ENCODE measurements around the gene HOXB6.

HOXB6 gene

DNA sequence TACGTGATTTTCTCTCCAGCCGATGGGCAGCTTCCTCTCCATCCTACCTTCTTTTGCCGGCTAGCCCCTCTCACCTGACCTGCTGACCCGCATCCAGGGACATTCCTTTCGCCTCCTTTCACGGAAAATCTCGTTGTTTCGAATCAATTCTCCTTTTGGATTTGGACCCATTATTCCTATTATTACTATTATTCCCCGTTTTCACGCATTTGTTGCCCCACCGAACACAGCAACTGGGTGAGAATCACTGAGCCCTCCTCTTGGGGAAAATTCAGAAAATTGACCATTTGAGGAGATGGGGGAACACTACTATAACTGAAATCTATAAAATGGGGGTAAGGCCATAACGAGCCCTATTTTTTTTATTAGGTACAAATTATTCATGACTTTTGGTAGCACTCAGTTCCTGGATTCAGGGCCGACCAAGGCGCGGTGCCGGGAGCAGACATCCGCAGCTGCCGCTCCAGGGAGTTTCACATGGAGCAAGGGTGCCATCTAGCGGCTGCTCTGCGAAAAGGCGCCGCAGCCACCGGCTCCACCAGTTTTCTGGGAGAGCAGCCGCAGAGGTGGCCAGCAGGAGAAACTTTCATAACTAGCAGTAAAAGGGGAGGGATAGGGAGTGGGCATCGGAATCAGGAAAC lies 13.6 kb upstream of the HOXB6 start:
- H2AFZ ChIP-seq (ENCODE audit: low read depth, low read length): no peak overlapping the region
- no peak overlapping the region for H3K27ac ChIP-seq (ENCODE audit: low read length)
- no peak overlapping the region for H3K4me3 ChIP-seq (ENCODE audit: low read depth in 1 of 2, low read length in 2 of 2)
- DNase-seq: peak; percentile 76
- ATAC-seq (ENCODE audit: insufficient read depth, low read depth): peak; percentile 87
- H3K27me3 ChIP-seq (ENCODE audit: insufficient read depth, low read length, poor library complexity): peaks cover 42% of the 10 kb centered on the region
- no peaks in the 10 kb centered on the region for H3K36me3 ChIP-seq (ENCODE audit: insufficient read depth, low read length)
- no peaks in the 10 kb centered on the region for H3K9me3 ChIP-seq (ENCODE audit: insufficient read depth, low read length, severe bottlenecking)
- H3K4me2 ChIP-seq (ENCODE audit: insufficient read depth, low read length): no peak overlapping the region
- TF ChIP-seq, protein P1, sequence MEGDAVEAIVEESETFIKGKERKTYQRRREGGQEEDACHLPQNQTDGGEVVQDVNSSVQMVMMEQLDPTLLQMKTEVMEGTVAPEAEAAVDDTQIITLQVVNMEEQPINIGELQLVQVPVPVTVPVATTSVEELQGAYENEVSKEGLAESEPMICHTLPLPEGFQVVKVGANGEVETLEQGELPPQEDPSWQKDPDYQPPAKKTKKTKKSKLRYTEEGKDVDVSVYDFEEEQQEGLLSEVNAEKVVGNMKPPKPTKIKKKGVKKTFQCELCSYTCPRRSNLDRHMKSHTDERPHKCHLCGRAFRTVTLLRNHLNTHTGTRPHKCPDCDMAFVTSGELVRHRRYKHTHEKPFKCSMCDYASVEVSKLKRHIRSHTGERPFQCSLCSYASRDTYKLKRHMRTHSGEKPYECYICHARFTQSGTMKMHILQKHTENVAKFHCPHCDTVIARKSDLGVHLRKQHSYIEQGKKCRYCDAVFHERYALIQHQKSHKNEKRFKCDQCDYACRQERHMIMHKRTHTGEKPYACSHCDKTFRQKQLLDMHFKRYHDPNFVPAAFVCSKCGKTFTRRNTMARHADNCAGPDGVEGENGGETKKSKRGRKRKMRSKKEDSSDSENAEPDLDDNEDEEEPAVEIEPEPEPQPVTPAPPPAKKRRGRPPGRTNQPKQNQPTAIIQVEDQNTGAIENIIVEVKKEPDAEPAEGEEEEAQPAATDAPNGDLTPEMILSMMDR (IDR thresholded peaks at IDR 0.05; ENCODE audit: borderline replicate concordance, extremely low read depth, low read length, poor library complexity, severe bottlenecking): peak; percentile 94
- no peak for TF ChIP-seq EZH2 (IDR thresholded peaks at IDR 0.05; ENCODE audit: borderline replicate concordance, low read depth, low read length, severe bottlenecking)
- no peaks in the 10 kb centered on the region for H3K79me2 ChIP-seq (ENCODE audit: insufficient read depth, low read length)
- H4K20me1 ChIP-seq (ENCODE audit: insufficient read depth, low read length): peaks cover 6% of the 10 kb centered on the region
- no peaks in the 10 kb centered on the region for H3K4me1 ChIP-seq (ENCODE audit: insufficient read depth, low read length)
- no peak overlapping the region for H3K9ac ChIP-seq (ENCODE audit: low read depth, low read length)

DNA sequence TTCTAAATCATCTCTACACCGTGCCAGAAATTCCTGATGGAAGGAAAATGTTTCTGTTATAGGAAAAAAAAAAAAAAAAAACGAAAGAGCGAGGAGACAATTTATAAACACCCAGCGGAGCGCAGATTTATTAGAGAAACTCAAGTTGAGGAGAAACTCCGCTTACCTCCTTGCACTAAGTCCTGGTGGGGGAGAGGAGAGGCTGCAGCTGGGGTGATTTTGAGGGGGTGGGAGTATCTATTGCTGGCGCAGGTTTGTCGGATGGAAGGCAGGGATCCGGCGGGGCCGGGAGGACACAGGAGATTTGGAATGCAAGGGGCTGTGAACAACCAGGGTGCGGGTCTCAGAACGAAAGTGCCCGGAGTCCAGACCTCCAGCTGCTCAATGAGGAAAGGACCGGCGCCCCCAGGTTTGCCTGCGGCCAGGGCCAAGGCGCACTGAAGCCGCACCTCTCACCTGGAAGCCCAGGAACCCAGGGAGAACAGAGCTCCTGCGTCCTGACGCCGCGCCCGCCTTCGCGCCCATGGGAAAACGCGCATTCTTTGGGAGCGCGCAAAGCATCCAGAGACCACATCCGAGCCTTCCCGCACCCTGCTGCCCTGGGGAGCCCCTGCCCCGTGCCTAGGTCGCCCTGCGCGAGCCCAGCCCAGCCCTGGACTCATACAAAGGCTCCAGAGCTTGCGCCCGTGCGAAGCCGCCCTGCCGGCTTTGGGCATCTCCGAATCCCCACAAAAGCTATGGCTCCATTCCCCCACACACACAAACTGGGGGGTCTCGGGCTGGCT lies 12.9 kb upstream of the HOXB6 start:
- no peaks in the 10 kb centered on the region for H3K9me3 ChIP-seq (ENCODE audit: insufficient read depth, low read length, severe bottlenecking)
- no peak overlapping the region for H3K9ac ChIP-seq (ENCODE audit: low read depth, low read length)
- no peak overlapping the region for H3K27ac ChIP-seq (ENCODE audit: low read length)
- H3K4me3 ChIP-seq (ENCODE audit: low read depth in 1 of 2, low read length in 2 of 2): no peak overlapping the region
- TF ChIP-seq, protein P1 (IDR thresholded peaks at IDR 0.05; ENCODE audit: borderline replicate concordance, extremely low read depth, low read length, poor library complexity, severe bottlenecking): no peak
- no peak for TF ChIP-seq EZH2 (IDR thresholded peaks at IDR 0.05; ENCODE audit: borderline replicate concordance, low read depth, low read length, severe bottlenecking)
- H3K4me2 ChIP-seq (ENCODE audit: insufficient read depth, low read length): no peak overlapping the region
- H3K79me2 ChIP-seq (ENCODE audit: insufficient read depth, low read length): no peaks in the 10 kb centered on the region
- no peaks in the 10 kb centered on the region for H3K4me1 ChIP-seq (ENCODE audit: insufficient read depth, low read length)
- H4K20me1 ChIP-seq (ENCODE audit: insufficient read depth, low read length): peaks cover 6% of the 10 kb centered on the region; the same call in 1 of the 2 replicates
- H2AFZ ChIP-seq (ENCODE audit: low read depth, low read length): no peak overlapping the region
- DNase-seq (no peak), ATAC-seq (ENCODE audit: insufficient read depth, low read depth) (no peak)
- peaks cover 39% of the 10 kb centered on the region for H3K27me3 ChIP-seq (ENCODE audit: insufficient read depth, low read length, poor library complexity)
- H3K36me3 ChIP-seq (ENCODE audit: insufficient read depth, low read length): no peaks in the 10 kb centered on the region

DNA sequence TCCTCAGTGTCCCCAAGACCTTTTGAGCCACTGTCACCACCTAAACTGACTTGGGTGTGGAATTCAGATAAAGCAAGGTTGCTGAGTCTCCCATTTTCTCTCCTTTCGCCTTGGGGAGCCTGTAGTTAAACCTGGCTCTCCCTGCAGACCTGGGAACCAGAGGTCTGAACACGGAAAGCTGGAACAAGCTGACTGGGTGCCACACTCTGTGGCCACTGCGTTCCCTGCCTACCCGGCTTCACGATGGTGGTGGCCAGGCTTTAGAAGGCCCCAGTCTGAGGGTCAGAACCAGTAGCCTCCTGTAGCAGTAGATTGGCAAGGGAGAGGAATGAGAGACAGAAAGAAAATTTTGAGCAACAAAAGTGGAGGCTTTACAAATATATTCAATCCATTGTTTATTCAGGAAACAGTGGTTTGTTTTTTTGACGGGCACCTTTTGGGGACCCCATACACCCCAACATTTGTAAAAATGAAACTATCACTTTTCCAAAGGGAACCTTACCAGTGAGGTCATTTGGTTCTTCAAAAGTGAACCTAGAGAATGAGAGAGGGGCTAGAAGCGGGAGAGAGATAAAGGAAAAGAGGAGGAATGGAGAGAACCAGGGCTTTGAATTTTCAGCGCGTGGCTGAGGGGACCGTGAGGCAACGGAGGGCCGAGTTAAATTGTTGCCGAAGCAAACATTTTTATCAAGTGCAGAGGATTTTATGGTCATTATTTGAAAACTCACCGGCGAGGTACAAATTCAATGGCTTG lies 12.1 kb upstream of the HOXB6 start:
- no peak overlapping the region for H3K9ac ChIP-seq (ENCODE audit: low read depth, low read length)
- H3K4me1 ChIP-seq (ENCODE audit: insufficient read depth, low read length): no peaks in the 10 kb centered on the region
- H3K4me3 ChIP-seq (ENCODE audit: low read depth in 1 of 2, low read length in 2 of 2): no peak overlapping the region
- H3K36me3 ChIP-seq (ENCODE audit: insufficient read depth, low read length): no peaks in the 10 kb centered on the region
- H2AFZ ChIP-seq (ENCODE audit: low read depth, low read length): no peak overlapping the region
- H3K79me2 ChIP-seq (ENCODE audit: insufficient read depth, low read length): no peaks in the 10 kb centered on the region
- ATAC-seq (ENCODE audit: insufficient read depth, low read depth) (no peak), DNase-seq (no peak)
- H3K9me3 ChIP-seq (ENCODE audit: insufficient read depth, low read length, severe bottlenecking): no peaks in the 10 kb centered on the region
- no peak for TF ChIP-seq EZH2 (IDR thresholded peaks at IDR 0.05; ENCODE audit: borderline replicate concordance, low read depth, low read length, severe bottlenecking)
- TF ChIP-seq, protein P1 (IDR thresholded peaks at IDR 0.05; ENCODE audit: borderline replicate concordance, extremely low read depth, low read length, poor library complexity, severe bottlenecking): no peak
- H3K27ac ChIP-seq (ENCODE audit: low read length): no peak overlapping the region
- H4K20me1 ChIP-seq (ENCODE audit: insufficient read depth, low read length): peaks cover 6% of the 10 kb centered on the region; the same call in 1 of the 2 replicates
- H3K4me2 ChIP-seq (ENCODE audit: insufficient read depth, low read length): no peak overlapping the region
- H3K27me3 ChIP-seq (ENCODE audit: insufficient read depth, low read length, poor library complexity): peaks cover 35% of the 10 kb centered on the region

Data from DND-41 (cell line).